Measurements from ENCODE around the gene ZCCHC2. TPM values are rescaled to one million over a fixed set of nuclear protein-coding genes. Genes with fewer than 3 reads are reported as not detected.

ZCCHC2 gene
- total RNA-seq, 6 donors from 2014 or later: 29.9 to 60.8 (median 40.6) TPM

DNA sequence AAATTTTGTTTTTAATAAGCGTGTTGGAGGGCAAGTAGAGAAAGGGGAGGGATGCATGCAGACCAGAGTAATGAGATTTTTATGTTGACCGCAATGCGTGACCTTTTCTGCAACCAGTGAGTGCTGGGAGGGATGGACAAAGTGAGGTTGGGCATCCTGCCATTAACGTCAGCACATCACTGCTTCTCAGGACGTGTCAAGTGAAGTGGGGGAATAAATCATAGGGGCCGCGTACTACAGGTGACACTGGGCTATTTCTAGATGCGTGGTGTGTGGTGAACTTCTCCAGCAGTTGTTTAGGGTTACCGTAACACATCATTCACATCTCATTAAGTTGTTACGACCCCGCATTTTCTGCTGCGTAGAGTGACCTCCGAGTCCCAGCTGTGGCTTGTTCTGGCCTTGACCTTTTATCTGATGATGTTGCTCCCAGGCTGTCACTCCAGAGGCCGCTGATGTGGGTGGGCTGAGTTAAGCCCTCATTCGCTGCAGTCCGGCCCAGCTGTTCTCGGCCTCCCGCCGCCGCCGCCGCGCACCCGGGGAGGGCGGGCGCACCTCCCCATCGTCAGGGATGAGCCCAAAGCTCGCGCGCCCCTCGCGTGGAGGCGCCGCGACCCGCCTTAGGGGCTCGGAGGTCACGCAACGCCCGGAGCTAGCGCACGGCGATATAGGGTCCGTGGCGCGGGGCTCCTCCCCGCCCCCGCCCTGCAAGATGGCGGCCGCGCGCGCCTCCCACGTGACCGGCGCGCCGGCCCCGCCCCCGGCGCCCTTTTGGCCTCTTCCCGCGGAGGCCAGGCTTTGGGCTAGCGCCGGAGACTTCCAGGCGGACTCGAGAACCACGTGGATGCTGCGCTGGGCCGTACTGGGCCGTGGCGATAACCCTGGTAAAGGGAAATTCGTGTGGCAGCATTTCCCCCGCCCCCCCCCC lies 3.5 kb downstream of the ZCCHC2 start:
- ATAC-seq (ENCODE audit: low FRiP score in 2 of 2) (peak; percentile 42 to 73), DNase-seq (peak; percentile 91 to 96)
- Histone ChIP-seq H3K4me1 (peaks cover 24 to 44% (median 36%) of the 10 kb centered on the region in 4 donors), H3K9me3 (no peaks in the 10 kb centered on the region), H3K4me3 (peak overlapping the region; percentile 61 to 90 (median 82)), H3K27ac (peak overlapping the region; percentile 94 to 96 (median 96)), H3K27me3 (no peaks in the 10 kb centered on the region), H3K36me3 (no peaks in the 10 kb centered on the region)
- 2 to 3% methylated on average over 28 to 45 of the region's 74 CpGs for WGBS, 2 donors
- TF ChIP-seq POLR2A (IDR thresholded peaks at IDR 0.05): peak in 3 of 4 donors; percentile 78 to 89 (median 82)
- TF ChIP-seq, protein P1, sequence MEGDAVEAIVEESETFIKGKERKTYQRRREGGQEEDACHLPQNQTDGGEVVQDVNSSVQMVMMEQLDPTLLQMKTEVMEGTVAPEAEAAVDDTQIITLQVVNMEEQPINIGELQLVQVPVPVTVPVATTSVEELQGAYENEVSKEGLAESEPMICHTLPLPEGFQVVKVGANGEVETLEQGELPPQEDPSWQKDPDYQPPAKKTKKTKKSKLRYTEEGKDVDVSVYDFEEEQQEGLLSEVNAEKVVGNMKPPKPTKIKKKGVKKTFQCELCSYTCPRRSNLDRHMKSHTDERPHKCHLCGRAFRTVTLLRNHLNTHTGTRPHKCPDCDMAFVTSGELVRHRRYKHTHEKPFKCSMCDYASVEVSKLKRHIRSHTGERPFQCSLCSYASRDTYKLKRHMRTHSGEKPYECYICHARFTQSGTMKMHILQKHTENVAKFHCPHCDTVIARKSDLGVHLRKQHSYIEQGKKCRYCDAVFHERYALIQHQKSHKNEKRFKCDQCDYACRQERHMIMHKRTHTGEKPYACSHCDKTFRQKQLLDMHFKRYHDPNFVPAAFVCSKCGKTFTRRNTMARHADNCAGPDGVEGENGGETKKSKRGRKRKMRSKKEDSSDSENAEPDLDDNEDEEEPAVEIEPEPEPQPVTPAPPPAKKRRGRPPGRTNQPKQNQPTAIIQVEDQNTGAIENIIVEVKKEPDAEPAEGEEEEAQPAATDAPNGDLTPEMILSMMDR (IDR thresholded peaks at IDR 0.05): no peak
- TF ChIP-seq POLR2AphosphoS5 (IDR thresholded peaks at IDR 0.05): peak; percentile 61 to 91
- TF ChIP-seq EP300 (IDR thresholded peaks at IDR 0.05): peak in 1 of 4 donors; percentile 47

DNA sequence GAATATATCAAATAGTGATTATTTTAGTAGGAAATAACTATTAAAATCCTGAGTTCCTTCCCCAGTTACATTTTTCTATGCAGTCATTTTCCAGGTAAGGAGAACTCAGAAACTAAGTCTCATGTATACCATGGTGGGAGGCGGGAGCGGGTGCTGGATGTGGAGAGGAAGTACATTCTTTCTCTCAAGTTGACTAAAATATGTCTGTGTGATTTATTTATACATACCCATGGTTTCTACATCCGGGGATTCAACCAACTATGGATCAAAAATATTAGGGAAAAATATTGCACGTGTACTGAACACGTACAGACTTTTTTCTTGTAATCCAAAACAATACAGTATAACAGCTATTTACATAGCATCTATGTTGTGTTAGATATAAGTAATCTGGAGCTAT lies 6.8 kb downstream of the ZCCHC2 start:
- Histone ChIP-seq H3K27ac (no peak overlapping the region), H3K36me3 (no peaks in the 10 kb centered on the region), H3K4me1 (peaks cover 24 to 39% (median 35%) of the 10 kb centered on the region in 4 donors), H3K9me3 (no peaks in the 10 kb centered on the region), H3K27me3 (no peaks in the 10 kb centered on the region), H3K4me3 (no peak overlapping the region)
- 66 to 67% methylated on average over 5 of the region's 5 CpGs for WGBS, 2 donors
- ATAC-seq (ENCODE audit: low FRiP score in 2 of 2) (no peak), DNase-seq (no peak)
- TF ChIP-seq EP300 (IDR thresholded peaks at IDR 0.05) (no peak), POLR2A (IDR thresholded peaks at IDR 0.05) (no peak), POLR2AphosphoS5 (IDR thresholded peaks at IDR 0.05) (no peak)
- TF ChIP-seq, protein P1 (IDR thresholded peaks at IDR 0.05): no peak

DNA sequence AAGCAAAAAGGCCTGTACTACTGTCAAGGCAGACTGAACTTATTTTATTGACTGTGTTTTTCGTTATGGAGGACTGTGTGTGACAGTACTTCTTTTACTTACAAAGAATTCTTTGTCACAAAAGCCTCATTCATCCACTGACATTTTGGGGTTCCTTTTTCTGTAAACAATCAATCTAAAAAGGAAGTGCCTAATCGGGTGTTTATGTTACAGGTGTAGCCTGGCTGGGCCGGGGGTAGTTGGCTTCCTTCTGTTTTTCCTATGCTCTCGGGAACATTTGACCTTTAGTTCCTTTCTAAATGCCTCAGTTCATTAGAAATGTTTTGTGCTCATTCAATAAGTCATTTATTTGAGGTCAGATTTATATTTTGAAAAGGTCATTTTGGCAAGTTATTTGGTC lies 8.3 kb downstream of the ZCCHC2 start:
- DNase-seq (no peak), ATAC-seq (ENCODE audit: low FRiP score in 2 of 2) (no peak)
- no peak overlapping the region for H3K27ac ChIP-seq
- WGBS, 2 donors: 31 to 44% methylated on average over 4 of the region's 4 CpGs
- no peaks in the 10 kb centered on the region for H3K27me3 ChIP-seq
- no peak overlapping the region for H3K4me3 ChIP-seq
- no peaks in the 10 kb centered on the region for H3K36me3 ChIP-seq
- H3K4me1 ChIP-seq: peaks cover 20 to 30% (median 25%) of the 10 kb centered on the region in 4 donors
- TF ChIP-seq POLR2AphosphoS5 (IDR thresholded peaks at IDR 0.05) (no peak), POLR2A (IDR thresholded peaks at IDR 0.05) (no peak), EP300 (IDR thresholded peaks at IDR 0.05) (no peak)
- TF ChIP-seq, protein P1 (IDR thresholded peaks at IDR 0.05): no peak
- no peaks in the 10 kb centered on the region for H3K9me3 ChIP-seq

DNA sequence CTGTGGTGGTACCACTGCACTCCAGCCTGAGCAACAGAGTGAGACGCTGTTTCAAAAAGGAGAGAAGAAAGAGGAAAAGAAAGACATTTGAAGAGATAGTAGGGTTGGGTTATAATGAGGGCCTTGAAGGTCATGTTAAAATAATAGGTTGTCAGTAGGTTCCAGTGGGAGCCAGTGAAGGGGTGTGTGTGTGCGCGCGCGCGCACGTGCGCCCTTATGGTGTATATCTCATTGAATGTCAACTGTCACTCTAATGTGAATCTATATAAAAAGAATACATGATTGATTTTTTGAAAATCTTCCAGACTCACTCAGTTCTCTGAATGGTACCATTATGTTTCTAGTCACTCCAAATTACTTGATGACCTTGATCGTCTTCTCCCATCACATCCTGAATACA lies 9.1 kb downstream of the ZCCHC2 start:
- WGBS, 2 donors: 97% methylated on average over 9 of the region's 9 CpGs
- peaks cover 23 to 29% (median 24%) of the 10 kb centered on the region in 4 donors for H3K4me1 ChIP-seq
- DNase-seq: peak in 1 of 2 donors; percentile 77

DNA sequence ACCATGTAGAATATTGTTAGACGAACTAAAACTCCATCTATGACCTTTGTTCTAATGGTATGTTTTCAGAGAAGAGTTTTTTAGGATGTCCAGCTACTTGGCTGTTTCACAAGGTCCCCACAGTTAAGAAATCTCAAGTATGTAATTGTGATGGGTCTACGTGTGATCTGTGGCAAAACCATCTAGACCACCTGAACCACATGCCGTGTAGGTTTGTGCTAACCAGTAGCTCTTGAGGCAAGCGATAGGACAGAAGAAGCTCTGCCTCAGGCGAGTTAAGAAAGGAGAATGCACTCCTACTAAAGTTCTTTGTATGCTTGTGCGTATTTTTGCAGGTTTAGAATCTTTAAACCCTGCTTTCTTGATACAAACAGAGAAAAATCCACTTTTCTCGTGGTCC lies 13.2 kb downstream of the ZCCHC2 start:
- H3K9me3 ChIP-seq: no peaks in the 10 kb centered on the region
- TF ChIP-seq, protein P1 (IDR thresholded peaks at IDR 0.05): no peak
- TF ChIP-seq POLR2A (IDR thresholded peaks at IDR 0.05) (no peak), POLR2AphosphoS5 (IDR thresholded peaks at IDR 0.05) (no peak), EP300 (IDR thresholded peaks at IDR 0.05) (no peak)
- ATAC-seq (ENCODE audit: low FRiP score in 2 of 2) (no peak), DNase-seq (no peak)
- H3K4me1 ChIP-seq: peaks cover 6 to 16% (median 9%) of the 10 kb centered on the region in 4 donors
- H3K36me3 ChIP-seq: peaks cover 0 to 16% (median 4%) of the 10 kb centered on the region in 4 donors
- H3K4me3 ChIP-seq: no peak overlapping the region
- H3K27ac ChIP-seq: no peak overlapping the region
- WGBS, 2 donors: 85 to 93% methylated on average over 7 of the region's 7 CpGs
- no peaks in the 10 kb centered on the region for H3K27me3 ChIP-seq

More for the DNA sequence above, 9.1 kb downstream of the ZCCHC2 start:
- ATAC-seq (ENCODE audit: low FRiP score in 2 of 2): no peak
- no peak overlapping the region for H3K4me3 ChIP-seq
- no peaks in the 10 kb centered on the region for H3K36me3 ChIP-seq
- no peak for TF ChIP-seq EP300 (IDR thresholded peaks at IDR 0.05)
- no peak for TF ChIP-seq POLR2AphosphoS5 (IDR thresholded peaks at IDR 0.05)
- H3K9me3 ChIP-seq: no peaks in the 10 kb centered on the region
- no peak overlapping the region for H3K27ac ChIP-seq
- no peaks in the 10 kb centered on the region for H3K27me3 ChIP-seq

Measured in upper lobe of left lung (tissue), 6 donors.